NOMO-1 treated with dmso at 0.1 percent for 144 hours (cell line): Measurements from ENCODE around the gene AFF1.
A peak's percentile ranks its signal among the peaks of the same experiment; 100 is the strongest.
"Not testable (repeated sequence)": the region's sequence is repeated elsewhere in the genome, so short reads cannot be mapped to it uniquely, and the experiment has no call there.

Source experiments
- DNase-seq: peaks from one replicate; lab custom pipeline; 2025; ENCODE audit not compliant: unreplicated experiment; lab: John Stamatoyannopoulos, UW

Gene AFF1

GRCh38 chr4:87053802-87054767 is 119.3 kb downstream of the AFF1 start:
- peak; percentile 72 for DNase-seq

GRCh38 chr4:87054900-87055299 is 120.1 kb downstream of the AFF1 start:
- DNase-seq = no peak

DNA sequence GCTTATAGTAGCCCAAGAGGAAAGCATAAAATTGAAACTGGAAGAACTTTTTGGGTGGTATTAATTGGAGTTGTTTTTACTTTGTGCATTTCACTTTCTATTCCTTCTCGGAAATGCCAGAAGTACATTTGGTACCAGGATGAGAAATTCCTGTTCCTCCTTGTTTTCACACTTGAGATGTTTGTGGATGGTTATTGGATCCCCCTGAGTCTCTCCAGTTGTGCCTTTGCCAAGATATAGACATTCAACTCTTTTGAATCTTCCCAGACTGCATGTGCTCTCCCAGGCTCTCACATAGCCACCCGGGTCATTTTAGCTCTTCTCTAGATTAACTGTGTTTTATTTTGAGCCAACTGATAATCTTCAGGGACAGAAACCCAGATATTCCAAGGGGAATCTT is 120.5 kb downstream of the AFF1 start:
- DNase-seq = no peak

DNA sequence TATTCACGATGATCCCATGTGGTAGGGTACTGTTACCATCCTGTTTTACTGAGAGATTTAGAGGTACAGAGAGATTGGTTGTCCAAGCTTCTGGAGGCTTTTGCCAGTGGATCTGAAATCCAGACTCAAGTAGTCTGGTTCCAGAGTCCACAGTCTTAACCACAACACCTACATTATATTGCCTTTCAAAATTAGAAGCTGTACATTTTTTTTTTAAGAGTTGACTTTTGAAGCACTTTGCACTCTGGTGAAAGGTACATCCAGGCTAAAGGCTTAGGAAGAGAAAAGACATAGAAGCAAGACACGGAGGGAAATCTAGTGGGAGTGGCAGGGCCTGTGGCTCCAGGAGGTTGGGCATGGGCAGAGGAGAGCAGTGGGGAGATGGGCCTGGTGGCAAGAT is 122.1 kb downstream of the AFF1 start:
- DNase-seq = no peak

DNA sequence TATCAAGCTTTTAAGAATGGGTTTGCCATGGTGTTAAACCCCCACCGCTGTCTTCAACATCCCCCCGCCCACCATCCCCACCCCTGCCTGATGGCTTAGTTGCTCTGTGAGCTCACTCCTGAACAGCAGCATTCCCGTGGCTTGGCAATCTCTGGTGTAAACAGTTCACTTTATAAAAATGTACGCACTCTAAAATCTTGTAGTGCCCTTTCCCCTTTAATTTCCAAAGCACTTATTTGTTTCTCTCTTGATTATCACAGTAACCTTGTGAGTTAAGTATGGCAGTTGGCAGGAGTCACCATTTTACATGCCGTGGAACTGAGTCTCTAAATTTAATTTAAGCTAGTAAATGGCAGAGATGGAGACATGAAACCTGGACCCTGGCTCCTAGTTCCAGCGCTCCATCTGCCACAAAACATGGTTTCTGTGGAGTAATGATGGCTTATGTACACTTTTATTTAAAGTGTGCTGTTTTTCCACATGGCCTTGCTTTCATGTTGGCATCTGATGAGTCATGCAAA is 123.1 kb downstream of the AFF1 start:
- DNase-seq = no peak

DNA sequence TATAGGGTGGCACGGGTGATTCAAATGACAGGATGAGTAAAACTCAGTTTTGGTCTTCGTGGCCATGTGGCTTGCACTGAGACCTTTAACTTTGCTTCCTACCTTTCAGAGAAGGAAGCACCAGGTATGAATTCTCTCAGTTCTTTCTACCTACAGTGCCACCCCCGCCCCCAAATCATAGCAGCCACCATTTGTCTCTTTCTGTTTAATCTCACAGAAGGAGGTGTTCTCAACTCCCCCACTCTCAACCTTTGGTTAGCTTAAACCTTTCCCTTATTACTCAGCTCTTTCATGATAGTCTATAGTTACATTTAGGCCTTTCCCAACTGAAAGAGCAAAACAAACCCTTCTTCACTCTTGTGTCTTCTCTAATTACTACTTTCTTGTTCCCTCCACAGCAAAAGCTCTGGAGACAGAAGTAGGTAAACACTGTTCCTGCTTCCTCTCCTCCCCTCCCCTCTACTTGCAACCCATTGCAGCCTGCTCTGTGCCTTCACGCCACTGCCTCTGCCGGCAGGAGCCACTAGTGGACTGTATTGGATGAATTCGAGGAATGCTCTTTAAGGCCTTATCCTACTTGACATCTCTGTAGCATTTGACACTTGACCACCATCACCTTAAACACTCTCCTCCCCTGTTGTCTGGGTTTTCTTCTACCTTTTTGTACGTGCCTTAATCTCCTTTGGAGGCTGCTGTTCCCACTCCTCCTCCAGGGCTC is 123.7 kb downstream of the AFF1 start:
- DNase-seq = no peak

- no peak for DNase-seq
These were observed 126.1 kb downstream of the AFF1 start for GRCh38 chr4:87060957-87061356.

GRCh38 chr4:87065021-87065420 is 130.2 kb downstream of the AFF1 start:
- no peak for DNase-seq

- DNase-seq = no peak
These were observed 131.8 kb downstream of the AFF1 start for GRCh38 chr4:87066403-87067123.

- DNase-seq = no peak
These were observed 132.5 kb downstream of the AFF1 start for GRCh38 chr4:87067124-87067885.

GRCh38 chr4:87068583-87069021 is 133.8 kb downstream of the AFF1 start:
- DNase-seq = no peak

GRCh38 chr4:87069037-87069742 is 134.4 kb downstream of the AFF1 start:
- no peak for DNase-seq

- no peak for DNase-seq
These were observed 136.6 kb downstream of the AFF1 start for GRCh38 chr4:87071401-87071800.

- DNase-seq = not testable (repeated sequence)
These were observed 137.7 kb downstream of the AFF1 start for GRCh38 chr4:87072545-87072944.

DNA sequence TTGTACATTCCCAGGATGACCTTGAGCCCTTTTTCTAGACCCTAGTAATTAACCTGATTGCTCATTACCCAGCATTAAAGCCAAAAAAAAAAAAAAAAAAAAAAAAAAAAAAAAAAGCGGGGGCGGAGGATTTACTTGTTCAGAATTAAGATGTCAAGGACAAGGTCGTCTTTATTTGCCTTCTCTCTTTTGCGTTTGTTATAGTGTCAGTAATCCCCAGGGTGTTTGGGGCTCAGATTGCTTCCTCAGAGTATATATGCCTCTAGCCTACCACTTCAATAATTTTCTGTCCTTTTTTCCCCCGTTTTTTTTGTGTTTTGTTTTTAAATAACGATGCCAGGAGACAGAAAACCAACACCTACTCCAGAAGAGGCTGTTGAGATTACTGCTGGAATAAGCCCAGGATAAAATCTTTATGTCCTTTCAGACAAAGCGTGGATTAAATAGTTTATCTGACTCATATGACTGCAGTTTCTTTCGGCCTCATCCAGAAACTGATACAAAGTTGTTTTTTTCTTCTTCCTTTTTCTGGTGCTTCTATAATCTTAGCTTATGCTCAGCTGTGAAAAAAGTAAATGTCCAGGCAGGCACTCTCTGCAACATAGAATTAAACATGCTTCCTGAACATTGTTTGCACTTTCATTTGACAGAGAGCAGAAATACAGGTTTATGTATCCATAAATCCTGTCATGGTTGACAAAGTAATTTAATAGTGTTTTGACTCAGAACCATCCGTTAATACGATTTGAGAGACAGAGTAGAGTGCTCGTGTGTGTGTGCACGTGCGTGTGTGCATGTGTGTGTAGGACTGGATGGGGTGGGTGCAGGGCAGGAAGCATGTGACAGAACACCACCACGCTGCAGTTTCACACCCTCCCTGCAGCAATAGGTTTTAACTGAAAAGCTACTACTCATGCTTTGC is 138.6 kb downstream of the AFF1 start:
- DNase-seq = no peak

GRCh38 chr4:87074121-87074488 is 139.3 kb downstream of the AFF1 start:
- DNase-seq = no peak

DNA sequence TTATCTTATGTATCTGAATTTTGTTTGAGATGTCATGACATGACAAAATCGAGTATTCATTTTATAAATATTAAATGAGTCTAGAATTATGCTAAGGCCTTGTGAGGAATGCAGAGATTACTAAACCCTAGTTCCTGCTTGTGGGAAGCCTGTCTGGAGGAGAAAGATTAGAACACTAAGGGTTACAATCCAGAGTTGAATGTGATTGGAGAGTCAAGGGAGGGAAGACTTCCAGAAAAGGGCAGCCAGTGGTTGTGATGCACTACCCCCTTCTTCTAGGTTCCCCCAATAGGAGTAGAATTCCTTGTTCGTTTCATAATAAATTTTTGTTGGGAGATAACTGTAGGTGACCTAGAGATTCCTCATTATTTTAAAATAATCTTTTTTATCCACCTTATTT is 141.1 kb downstream of the AFF1 start:
- no peak for DNase-seq

DNA sequence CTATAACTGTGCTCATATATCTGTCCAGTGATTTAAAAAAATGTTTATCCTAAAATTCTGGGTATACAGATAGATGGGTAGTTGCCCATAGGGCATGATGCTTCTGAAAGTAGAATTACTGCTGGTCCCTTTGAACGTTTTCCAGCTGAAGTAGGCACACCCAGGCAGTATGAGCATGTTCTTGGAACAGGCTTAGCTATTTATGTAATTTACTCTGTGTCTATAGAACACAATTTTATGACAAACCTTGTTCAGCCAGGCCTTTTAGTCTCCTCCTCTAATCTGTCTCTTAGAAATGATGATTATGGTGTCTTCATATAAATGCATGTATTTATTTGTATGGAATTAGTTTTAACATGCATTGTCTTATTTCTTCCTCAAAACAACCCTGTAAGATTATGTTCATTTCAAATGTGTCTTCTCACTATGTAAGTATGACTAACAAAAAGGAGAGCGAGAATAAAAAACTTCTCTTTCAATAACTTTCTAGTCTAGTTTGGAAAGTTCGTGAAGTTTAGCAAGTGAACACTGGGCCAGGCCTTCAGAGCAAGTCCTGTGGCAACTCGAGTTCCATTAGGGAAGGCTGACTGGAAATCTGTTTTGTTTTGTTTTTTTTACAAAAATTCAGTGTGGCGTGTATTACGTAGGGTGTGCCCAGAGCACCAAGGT is 142.0 kb downstream of the AFF1 start:
- DNase-seq = no peak
